ENCODE results near the gene TBL2. TPM values are rescaled to one million over a fixed set of nuclear protein-coding genes. Genes with fewer than 3 reads are reported as not detected.
"Not testable (repeated sequence)": the region's sequence is repeated elsewhere in the genome, so short reads cannot be mapped to it uniquely, and the experiment has no call there.

TBL2 gene
- total RNA-seq, 1 experiment from 2014 or later: 32.3 TPM

- TF ChIP-seq CDX4 (CRISPR knock-in tag; IDR thresholded peaks at IDR 0.05; ENCODE audit: borderline replicate concordance): no peak
- no peak for TF ChIP-seq ZNF281 (CRISPR knock-in tag; IDR thresholded peaks at IDR 0.05)
- TF ChIP-seq ZBTB43 (CRISPR knock-in tag; IDR thresholded peaks at IDR 0.05): no peak
- TF ChIP-seq USF2 (CRISPR knock-in tag; IDR thresholded peaks at IDR 0.05): no peak
- no peak for TF ChIP-seq ARID4B (CRISPR knock-in tag; IDR thresholded peaks at IDR 0.05; ENCODE audit: borderline replicate concordance)
Measured at GRCh38 chr7:73621168-73622063, 43.0 kb upstream of the TBL2 start (continued).

- peaks cover 13% of the 10 kb centered on the region for H3K27me3 Mint-ChIP-seq (ENCODE audit: low read depth)
- not testable (repeated sequence) for H3K4me1 Mint-ChIP-seq; H3K4me3 Mint-ChIP-seq; ATAC-seq; H3K36me3 Mint-ChIP-seq; H3K27ac Mint-ChIP-seq; H3K9me3 Mint-ChIP-seq; DNase-seq (ENCODE audit: low spot score)
- CTCF ChIA-PET: interaction anchor here (1.0 to 6.9 kb wide), 3 partner anchors 12 to 115 kb away, joined by 3 to 53 read pairs (median 3); no protein-coding TSS in a partner anchor
- POLR2A ChIA-PET: interaction anchor here (0.6 kb wide), 2 partner anchors 387 to 686 kb away, joined by 3 to 4 read pairs; no protein-coding TSS in a partner anchor
Measured at GRCh38 chr7:73619394-73619793, 41.0 kb upstream of the TBL2 start.

- ATAC-seq (no peak), DNase-seq (ENCODE audit: low spot score) (no peak)
- peak overlapping the region; percentile 56; the same call in 1 of the 2 replicates for H3K27ac Mint-ChIP-seq
- CTCF ChIA-PET: interaction anchor here (1.0 to 6.9 kb wide), 2 partner anchors 11 to 28 kb away, joined by 3 to 53 read pairs; no protein-coding TSS in a partner anchor
- POLR2A ChIA-PET: no interaction called here
- peaks cover 9% of the 10 kb centered on the region; the same call in 1 of the 2 replicates for H3K4me1 Mint-ChIP-seq
- H3K9me3 Mint-ChIP-seq: no peaks in the 10 kb centered on the region
- H3K27me3 Mint-ChIP-seq (ENCODE audit: low read depth): peaks cover 10% of the 10 kb centered on the region
- no peaks in the 10 kb centered on the region for H3K36me3 Mint-ChIP-seq
- H3K4me3 Mint-ChIP-seq: no peak overlapping the region
- TF ChIP-seq ZNF138 (CRISPR knock-in tag; conservative IDR thresholded peaks at IDR 0.05): no peak
- no peak for TF ChIP-seq AFF4 (CRISPR knock-in tag; IDR thresholded peaks at IDR 0.05; ENCODE audit: borderline replicate concordance)
- no peak for TF ChIP-seq ZNF281 (CRISPR knock-in tag; IDR thresholded peaks at IDR 0.05)
- TF ChIP-seq MXD4 (CRISPR knock-in tag; IDR thresholded peaks at IDR 0.05; ENCODE audit: borderline replicate concordance): no peak
- no peak for TF ChIP-seq JUN (CRISPR knock-in tag; IDR thresholded peaks at IDR 0.05)
Measured at GRCh38 chr7:73618538-73618937, 40.2 kb upstream of the TBL2 start.
